DMS53 treated with DMSO at 0.1 percent for 48 hours (cell line): ENCODE measurements around the gene MMP24.
"Not testable (repeated sequence)": the region's sequence is repeated elsewhere in the genome, so short reads cannot be mapped to it uniquely, and the experiment has no call there.

Source experiments
- DNase-seq: peaks from one replicate; lab custom pipeline; 2025; ENCODE audit not compliant: unreplicated experiment; lab: John Stamatoyannopoulos, UW

Gene MMP24

GRCh38 chr20:35226126-35226883 is at the start of gene MMP24:
MMP24 (plus strand) TSS chr20:35226690; CDS start chr20:35226739, 49 bp downstream.
- DNase-seq: no peak

GRCh38 chr20:35179292-35180212 is 46.9 kb upstream of the MMP24 start:
- DNase-seq: no peak

DNA sequence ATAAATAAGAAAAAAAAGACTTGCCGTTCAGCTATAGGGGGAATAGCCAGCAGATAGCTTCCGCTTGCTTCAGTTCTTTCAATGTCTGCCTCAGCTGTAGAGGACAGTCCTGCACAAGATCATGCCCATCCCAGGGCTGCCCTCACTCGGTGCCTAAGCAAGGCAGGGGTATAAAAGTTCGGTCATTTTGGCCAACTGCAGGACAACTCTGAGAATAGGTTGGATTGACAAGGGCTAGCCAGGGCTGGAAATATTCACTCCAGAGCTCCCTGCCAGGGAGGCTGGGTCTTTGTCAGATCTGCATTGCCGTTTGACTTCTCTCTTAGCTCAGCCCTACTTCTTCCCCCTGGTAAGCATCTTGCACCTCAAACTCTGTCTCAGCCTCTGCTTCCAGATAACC is 46.2 kb upstream of the MMP24 start:
- DNase-seq: no peak

DNA sequence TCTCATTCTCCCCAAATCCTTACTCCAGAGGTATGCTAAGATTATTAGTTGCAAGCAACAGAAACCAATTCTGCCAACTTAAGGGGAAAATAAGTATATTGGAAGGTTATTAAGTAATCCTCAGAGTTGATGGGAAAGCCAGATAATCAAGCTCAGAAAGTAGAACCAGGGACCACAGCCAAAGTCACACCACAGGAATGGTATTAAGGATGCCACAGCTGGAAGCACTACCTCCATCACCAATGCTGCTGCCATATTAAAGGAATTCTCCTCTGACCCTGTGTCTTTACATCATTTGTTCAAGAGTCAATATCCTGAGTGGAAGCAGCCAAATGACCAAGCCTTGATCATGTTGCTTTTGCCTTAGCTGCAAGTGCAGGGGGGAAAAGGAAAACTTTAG is 44.8 kb upstream of the MMP24 start:
- DNase-seq: no peak

DNA sequence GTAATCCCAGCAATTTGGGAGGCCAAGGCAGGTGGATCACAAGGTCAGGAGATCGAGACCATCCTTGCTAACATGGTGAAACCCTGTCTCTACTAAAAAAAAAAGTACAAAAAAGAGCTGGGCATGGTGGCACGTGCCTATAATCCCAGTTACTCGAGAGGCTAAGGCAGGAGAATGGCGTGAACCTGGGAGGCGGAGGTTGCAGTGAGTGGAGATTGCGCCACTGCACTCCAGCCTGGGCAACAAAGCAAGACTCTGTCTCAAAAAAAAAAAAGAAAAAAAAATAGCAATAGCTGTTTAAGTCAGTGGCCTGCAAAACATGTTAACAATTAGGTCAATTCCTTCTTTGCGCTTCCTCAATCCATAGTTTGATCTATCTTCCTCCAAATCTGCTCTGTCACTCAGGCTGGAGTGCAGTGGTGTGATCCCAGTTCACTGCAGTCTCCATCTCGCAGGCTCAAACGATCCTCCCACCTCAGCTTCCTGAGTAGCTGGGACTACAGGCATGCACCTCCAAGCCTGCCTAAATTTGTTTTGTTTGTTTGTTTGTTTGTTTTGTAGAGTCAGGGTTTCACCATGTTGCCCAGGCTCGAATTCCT is 39.7 kb upstream of the MMP24 start:
- DNase-seq: not testable (repeated sequence)

GRCh38 chr20:35187584-35188190 is 38.8 kb upstream of the MMP24 start:
- no peak for DNase-seq

- not testable (repeated sequence) for DNase-seq
Measured at GRCh38 chr20:35189223-35189622, 37.3 kb upstream of the MMP24 start.

GRCh38 chr20:35190556-35190955 is 35.9 kb upstream of the MMP24 start:
- no peak for DNase-seq

DNA sequence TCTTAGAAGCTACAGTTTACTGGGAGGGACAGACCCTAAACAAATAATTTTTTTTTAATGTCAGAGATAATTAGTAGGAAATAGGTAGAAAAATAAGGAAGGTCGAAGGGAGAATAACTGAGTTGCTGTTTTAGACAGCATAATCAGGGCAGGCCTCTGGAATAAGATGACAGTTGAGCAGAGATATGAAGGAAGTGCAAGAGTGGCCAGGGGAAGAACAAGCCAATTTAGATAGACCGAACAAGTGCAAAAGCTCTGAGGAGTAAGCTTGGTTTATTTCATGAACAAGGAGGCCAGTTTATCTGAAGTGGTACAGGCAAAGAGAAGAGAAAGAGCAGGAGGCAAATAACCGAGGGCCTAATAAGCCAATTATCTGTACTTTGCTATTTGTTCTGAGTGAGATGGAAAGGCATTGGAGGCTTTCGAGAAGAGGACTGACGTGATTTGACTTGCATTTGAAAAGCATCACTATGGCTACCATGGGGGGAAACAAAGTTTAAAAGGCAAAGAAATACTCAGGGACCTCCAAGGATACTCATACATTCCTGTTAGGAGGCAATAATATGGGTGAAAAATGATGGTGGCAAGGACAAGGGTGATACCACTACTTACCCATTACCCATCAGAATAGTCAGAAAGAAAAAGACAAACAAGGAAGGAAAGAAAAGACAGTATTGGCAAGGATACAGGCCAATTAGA is 34.9 kb upstream of the MMP24 start:
- no peak for DNase-seq

DNA sequence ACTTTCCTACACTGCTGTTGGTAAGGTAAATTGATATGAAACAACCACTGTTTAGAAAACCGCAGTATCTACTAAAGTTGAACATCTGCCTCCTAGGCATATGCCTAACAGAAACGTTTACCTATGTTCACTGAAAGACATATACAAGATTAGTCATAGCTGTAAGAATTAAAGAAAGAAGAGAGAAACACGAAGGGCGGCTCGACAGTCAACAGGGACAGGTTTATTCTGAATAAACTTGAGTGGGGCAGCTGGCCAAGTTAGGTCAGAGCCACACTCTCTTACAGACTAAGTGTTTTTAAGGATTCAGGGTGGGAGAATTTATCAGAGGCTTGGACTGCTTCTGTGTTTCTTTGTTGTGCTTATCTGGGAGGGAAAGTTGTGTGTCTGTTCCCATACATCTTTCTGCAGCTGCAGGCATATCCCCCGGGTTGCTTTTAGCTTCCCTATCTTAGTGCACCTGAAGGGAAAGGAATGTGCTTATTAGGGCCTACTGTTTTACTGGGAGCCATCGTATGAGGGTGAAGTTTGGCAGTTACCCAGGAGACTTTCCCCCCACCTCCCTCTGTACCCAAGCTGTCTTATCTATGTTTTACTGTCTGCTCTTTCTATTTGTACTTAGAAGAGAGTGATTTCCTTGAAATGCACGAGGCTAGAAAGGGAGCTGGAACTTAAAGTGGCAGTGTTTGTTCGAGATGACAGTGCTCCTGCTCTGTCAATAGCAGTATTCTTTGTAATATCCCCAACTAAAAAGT is 34.2 kb upstream of the MMP24 start:
- no peak for DNase-seq

GRCh38 chr20:35193031-35193791 is 33.3 kb upstream of the MMP24 start:
- DNase-seq: not testable (repeated sequence)

GRCh38 chr20:35196313-35196712 is 30.2 kb upstream of the MMP24 start:
- DNase-seq: no peak

DNA sequence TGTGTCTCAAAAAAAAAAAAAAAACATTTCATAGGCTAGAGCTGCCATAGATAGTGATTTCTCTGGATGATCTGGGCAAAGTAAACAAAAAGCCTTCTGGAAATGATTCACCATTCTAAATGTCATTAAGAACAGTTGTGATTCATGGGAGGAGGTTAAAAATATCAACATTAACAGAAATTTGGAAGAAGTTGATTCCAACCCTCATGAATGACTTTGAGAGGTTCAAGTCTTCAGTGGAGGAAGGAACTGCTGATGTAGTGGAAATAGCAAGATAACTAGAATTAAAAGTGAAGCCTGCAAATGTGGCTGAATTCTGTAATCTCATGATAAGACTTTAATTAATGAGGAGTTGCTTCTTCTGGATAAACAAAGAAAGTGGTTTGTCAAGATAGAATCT is 26.8 kb upstream of the MMP24 start:
- DNase-seq: peak; percentile 16

DNA sequence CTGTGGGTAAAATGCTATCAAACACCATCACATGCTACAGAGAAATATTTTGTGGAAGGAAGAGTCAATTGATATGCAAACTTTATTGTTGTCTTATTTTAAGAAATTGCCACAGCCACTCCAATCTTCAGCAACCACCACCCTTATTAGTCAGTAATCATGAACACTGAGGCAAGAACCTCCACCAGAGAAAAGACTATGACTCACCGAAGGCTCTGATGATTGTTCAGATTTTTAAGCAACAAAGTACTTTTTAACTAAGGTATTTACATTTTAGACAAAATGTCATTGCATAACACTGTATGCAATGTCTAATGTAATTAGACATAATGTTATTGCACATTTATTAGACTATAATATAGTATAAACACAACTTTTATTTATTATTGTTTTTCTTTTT is 26.2 kb upstream of the MMP24 start:
- no peak for DNase-seq

GRCh38 chr20:35201467-35201866 is 25.0 kb upstream of the MMP24 start:
- DNase-seq: not testable (repeated sequence)

- no peak for DNase-seq
Measured at GRCh38 chr20:35206802-35207201, 19.7 kb upstream of the MMP24 start.

- DNase-seq: peak; percentile 85
Measured at GRCh38 chr20:35207950-35208611, 18.4 kb upstream of the MMP24 start.

GRCh38 chr20:35215066-35215956 is 11.2 kb upstream of the MMP24 start:
- DNase-seq: no peak
